NB4 (cell line): ENCODE data around the gene VDAC1.
"Not testable (repeated sequence)": the region's sequence is repeated elsewhere in the genome, so short reads cannot be mapped to it uniquely, and the experiment has no call there.

Source experiments
- DNase-seq: peaks from one replicate; pipeline ENCODE4 v3.0.0; 2010; ENCODE audit warnings: low read depth
- H3K4me3 ChIP-seq: one replicate; pipeline ENCODE4 v1.5.1; 2011; ENCODE audit warnings: mild to moderate bottlenecking, low read depth, low read length, moderate library complexity
- MYC ChIP-seq: IDR thresholded peaks from 2 replicates; pipeline ENCODE4 v1.6.1; 2011; ENCODE audit warnings: low read depth, low read length
- POLR2A ChIP-seq: IDR thresholded peaks from 2 replicates; pipeline ENCODE4 v1.6.1; 2011; ENCODE audit warnings: mild to moderate bottlenecking; ENCODE audit not compliant: insufficient read length; ENCODE audit errors: extremely low read depth
- TF ChIP-seq, protein P1 (sequence below): IDR thresholded peaks from 2 replicates; pipeline ENCODE4 v1.6.1; 2011; ENCODE audit warnings: low read depth, low read length
- TF ChIP-seq, protein P2 (sequence below): IDR thresholded peaks from one replicate; pipeline ENCODE4 v1.5.1; 2012; ENCODE audit warnings: low read depth, low read length

The VDAC1 gene

DNA sequence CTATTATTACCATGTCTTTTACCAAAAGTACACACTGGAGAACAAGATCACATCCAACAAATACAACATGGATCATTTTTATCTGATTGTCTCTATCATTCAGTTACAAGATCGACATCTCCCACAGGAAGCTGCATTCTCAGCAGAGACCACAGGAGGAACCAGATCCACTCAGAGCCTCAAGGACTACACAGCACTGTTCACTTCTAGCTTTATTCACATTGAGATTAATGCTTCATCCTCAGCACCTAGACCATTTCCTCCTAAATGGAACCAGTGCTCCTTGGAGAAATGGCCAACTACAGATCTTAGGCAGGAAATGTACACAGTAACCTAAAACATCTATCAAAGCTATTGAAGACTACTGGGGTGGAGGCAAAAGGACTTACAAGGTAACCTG lies 23.1 kb downstream of the VDAC1 start:
- no peak for DNase-seq

DNA sequence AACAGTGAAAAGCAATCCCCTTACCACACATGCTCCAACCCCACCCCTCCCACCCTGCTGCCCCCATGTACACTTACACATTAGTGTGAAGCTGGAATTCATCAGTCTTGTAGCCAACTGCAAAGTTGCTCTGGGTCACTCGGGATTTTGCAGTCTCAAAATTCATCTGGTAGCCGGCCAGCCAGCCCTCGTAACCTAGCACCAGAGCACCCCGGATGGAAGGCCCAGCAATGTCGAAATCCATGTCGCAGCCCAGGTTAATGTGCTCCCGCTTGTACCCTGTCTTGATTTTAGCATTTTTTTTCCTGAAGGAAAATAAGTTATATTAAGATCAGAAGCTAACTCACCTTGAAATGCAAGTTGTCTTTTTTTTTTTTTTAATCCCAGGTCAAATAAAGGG lies 24.1 kb downstream of the VDAC1 start:
- no peak overlapping the region for H3K4me3 ChIP-seq
- TF ChIP-seq, protein P1, sequence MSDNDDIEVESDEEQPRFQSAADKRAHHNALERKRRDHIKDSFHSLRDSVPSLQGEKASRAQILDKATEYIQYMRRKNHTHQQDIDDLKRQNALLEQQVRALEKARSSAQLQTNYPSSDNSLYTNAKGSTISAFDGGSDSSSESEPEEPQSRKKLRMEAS: no peak
- TF ChIP-seq POLR2A (no peak), MYC (no peak)
- TF ChIP-seq, protein P2, sequence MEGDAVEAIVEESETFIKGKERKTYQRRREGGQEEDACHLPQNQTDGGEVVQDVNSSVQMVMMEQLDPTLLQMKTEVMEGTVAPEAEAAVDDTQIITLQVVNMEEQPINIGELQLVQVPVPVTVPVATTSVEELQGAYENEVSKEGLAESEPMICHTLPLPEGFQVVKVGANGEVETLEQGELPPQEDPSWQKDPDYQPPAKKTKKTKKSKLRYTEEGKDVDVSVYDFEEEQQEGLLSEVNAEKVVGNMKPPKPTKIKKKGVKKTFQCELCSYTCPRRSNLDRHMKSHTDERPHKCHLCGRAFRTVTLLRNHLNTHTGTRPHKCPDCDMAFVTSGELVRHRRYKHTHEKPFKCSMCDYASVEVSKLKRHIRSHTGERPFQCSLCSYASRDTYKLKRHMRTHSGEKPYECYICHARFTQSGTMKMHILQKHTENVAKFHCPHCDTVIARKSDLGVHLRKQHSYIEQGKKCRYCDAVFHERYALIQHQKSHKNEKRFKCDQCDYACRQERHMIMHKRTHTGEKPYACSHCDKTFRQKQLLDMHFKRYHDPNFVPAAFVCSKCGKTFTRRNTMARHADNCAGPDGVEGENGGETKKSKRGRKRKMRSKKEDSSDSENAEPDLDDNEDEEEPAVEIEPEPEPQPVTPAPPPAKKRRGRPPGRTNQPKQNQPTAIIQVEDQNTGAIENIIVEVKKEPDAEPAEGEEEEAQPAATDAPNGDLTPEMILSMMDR: no peak
- DNase-seq: no peak

More for the DNA sequence above, 23.1 kb downstream of the VDAC1 start:
- H3K4me3 ChIP-seq: no peak overlapping the region
- TF ChIP-seq, protein P1: no peak
- TF ChIP-seq POLR2A (no peak), MYC (no peak)
- TF ChIP-seq, protein P2: no peak

DNA sequence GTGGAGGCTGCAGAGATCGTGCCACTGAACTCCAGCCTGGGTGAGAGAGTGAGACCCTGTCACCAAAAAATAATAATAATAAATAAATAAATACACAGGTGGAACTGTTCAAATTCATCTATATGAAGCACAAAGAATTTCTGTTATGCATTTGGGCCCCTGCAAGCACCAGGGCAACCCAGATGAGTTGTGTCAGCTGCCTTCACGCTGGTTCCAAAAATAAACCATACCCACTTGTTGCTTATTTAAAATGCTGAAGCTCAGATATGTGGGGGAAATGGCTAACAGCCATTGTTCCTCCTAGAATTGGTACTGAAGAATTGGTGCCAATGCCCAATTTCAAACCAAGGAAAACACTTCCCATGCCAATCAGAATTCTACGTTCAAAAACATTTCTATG lies 25.8 kb downstream of the VDAC1 start:
- no peak for TF ChIP-seq MYC
- TF ChIP-seq, protein P2: no peak
- TF ChIP-seq, protein P1: no peak
- no peak for TF ChIP-seq POLR2A
- DNase-seq: no peak
- no peak overlapping the region for H3K4me3 ChIP-seq

DNA sequence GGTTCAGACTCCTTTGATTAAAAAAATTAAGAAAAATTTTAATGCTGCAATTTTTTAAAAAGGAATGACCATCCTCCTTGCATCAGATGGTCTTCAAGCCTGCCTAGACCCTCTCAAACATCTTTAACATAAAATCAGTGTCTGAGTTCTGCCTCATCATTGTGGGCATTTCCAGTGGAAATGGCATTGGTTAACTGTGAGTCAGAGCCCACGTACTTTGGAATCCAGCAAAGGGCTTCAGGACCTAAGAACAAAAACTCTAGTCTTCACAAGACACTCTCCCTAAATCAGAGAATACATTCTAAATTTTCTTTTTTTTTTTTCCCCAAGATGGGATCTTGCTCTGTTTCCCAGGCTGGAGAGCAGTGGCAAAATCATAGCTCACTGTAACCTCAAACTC lies 26.9 kb downstream of the VDAC1 start:
- TF ChIP-seq MYC (no peak), POLR2A (no peak)
- TF ChIP-seq, protein P2: no peak
- DNase-seq: no peak
- no peak overlapping the region for H3K4me3 ChIP-seq

DNA sequence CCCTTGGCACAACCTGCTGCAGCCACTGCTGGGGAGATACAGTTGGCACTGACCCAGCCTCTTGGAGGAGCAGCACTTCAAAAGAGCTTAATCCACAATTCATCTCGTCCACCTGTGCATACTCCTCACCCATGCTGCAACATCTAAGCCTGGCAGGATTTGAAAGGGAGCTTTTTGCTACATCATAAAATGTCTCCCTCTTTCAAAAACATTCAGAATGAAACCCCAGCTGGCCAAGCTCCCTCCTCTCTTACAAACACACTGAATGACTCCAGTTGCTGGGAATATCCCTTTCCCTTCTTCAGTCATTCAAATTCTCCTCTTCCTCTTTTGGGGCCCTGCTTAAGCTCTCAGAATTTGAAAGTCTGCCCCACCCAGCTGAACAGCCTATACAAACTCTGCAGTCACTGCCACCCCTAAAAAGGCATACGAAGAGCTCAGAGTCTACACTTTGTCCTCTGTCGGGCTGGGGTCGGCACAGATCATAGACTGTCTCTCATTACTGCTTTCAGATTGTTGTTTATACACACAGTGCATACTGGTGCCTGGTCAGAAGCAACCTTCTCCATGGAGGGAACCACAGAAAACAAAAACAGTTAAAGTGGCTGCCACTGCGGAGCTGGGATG lies 27.5 kb downstream of the VDAC1 start:
- TF ChIP-seq, protein P1: no peak
- no peak for TF ChIP-seq MYC
- TF ChIP-seq POLR2A: no peak
- TF ChIP-seq, protein P2: no peak
- no peak for DNase-seq

DNA sequence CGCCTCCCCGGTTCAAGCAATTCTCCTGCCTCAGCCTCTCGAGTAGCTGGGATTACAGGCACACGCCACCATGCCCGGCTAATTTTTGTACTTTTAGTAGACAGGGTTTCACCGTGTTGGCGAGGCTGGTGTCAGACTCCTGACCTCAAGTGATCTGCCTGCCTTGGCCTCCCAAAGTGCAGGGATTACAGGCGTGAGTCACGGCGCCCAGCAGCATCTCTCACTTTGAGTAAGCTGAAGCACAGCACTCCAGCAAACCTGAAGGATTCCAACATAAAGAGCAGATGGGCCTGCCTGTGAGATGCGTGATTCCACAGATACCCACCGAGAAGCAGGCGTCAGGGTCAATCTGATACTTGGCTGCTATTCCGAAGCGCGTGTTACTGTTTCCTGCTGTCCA lies 29.2 kb downstream of the VDAC1 start:
- not testable (repeated sequence) for H3K4me3 ChIP-seq, DNase-seq

More for the DNA sequence above, 27.5 kb downstream of the VDAC1 start:
- no peak overlapping the region for H3K4me3 ChIP-seq
